ENCODE data around the gene TRERF1.

Gene TRERF1

DNA sequence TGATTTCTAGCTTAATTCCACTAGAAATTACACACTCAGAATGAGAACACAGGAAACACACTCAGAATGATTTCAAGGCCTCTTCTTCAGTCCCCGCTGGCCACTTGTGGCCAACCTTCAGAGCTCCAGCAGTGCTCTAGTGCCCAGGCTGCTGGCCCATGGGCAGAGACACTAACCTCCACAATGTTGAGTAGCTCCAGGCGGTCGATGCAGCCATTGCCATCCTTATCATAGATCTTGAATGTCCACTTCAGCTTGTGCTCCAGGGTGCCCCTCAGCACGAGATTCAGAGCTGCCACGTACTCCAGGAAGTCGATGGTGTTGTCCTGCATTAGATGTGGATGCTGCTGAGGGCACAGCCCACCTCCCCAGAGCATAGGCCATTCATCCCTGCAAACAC, 263.3 kb downstream of the TRERF1 start:
- TF ChIP-seq, protein P1, sequence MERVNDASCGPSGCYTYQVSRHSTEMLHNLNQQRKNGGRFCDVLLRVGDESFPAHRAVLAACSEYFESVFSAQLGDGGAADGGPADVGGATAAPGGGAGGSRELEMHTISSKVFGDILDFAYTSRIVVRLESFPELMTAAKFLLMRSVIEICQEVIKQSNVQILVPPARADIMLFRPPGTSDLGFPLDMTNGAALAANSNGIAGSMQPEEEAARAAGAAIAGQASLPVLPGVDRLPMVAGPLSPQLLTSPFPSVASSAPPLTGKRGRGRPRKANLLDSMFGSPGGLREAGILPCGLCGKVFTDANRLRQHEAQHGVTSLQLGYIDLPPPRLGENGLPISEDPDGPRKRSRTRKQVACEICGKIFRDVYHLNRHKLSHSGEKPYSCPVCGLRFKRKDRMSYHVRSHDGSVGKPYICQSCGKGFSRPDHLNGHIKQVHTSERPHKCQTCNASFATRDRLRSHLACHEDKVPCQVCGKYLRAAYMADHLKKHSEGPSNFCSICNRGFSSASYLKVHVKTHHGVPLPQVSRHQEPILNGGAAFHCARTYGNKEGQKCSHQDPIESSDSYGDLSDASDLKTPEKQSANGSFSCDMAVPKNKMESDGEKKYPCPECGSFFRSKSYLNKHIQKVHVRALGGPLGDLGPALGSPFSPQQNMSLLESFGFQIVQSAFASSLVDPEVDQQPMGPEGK (CRISPR knock-in tag; IDR thresholded peaks at IDR 0.05; ENCODE audit: borderline replicate concordance) = no peak
- TF ChIP-seq, protein P2, sequence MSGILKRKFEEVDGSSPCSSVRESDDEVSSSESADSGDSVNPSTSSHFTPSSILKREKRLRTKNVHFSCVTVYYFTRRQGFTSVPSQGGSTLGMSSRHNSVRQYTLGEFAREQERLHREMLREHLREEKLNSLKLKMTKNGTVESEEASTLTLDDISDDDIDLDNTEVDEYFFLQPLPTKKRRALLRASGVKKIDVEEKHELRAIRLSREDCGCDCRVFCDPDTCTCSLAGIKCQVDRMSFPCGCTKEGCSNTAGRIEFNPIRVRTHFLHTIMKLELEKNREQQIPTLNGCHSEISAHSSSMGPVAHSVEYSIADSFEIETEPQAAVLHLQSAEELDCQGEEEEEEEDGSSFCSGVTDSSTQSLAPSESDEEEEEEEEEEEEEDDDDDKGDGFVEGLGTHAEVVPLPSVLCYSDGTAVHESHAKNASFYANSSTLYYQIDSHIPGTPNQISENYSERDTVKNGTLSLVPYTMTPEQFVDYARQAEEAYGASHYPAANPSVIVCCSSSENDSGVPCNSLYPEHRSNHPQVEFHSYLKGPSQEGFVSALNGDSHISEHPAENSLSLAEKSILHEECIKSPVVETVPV (CRISPR knock-in tag; IDR thresholded peaks at IDR 0.05) = no peak
- TF ChIP-seq BACH2 (CRISPR knock-in tag; IDR thresholded peaks at IDR 0.05; ENCODE audit: borderline replicate concordance) (no peak), OSR1 (CRISPR knock-in tag; IDR thresholded peaks at IDR 0.05) (no peak), RARB (CRISPR knock-in tag; IDR thresholded peaks at IDR 0.05) (no peak), GLIS3 (CRISPR knock-in tag; IDR thresholded peaks at IDR 0.05) (no peak), TCF4 (CRISPR knock-in tag; IDR thresholded peaks at IDR 0.05; ENCODE audit: borderline replicate concordance) (no peak)
- TF ChIP-seq, protein P3, sequence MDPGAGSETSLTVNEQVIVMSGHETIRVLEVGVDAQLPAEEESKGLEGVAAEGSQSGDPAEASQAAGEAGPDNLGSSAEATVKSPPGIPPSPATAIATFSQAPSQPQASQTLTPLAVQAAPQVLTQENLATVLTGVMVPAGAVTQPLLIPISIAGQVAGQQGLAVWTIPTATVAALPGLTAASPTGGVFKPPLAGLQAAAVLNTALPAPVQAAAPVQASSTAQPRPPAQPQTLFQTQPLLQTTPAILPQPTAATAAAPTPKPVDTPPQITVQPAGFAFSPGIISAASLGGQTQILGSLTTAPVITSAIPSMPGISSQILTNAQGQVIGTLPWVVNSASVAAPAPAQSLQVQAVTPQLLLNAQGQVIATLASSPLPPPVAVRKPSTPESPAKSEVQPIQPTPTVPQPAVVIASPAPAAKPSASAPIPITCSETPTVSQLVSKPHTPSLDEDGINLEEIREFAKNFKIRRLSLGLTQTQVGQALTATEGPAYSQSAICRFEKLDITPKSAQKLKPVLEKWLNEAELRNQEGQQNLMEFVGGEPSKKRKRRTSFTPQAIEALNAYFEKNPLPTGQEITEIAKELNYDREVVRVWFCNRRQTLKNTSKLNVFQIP (CRISPR knock-in tag; IDR thresholded peaks at IDR 0.05; ENCODE audit: borderline replicate concordance, low read depth) = no peak
- ATAC-seq = no peak

DNA sequence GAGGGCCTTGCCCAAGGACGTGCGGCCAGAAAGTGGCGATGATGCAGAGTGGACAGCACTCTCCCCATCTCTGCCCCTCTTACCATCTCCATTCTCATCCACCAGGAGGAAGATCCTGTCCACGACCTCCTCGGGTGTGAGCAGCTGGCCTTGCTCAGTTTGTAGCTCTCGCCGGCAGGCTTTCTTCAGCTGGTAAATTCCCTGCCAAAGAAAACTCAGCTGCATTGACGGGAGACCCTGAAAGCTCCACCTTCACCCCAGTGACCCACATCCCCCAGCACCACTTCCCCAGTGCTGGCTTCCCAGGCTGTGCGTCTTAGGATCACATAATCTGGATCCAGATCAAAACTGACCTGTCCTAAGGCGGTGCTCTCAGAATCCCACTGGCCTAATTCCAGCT, 266.1 kb downstream of the TRERF1 start:
- no peak for ATAC-seq
- TF ChIP-seq TCF4 (CRISPR knock-in tag; IDR thresholded peaks at IDR 0.05; ENCODE audit: borderline replicate concordance) = no peak
- no peak for TF ChIP-seq SNAI2 (CRISPR knock-in tag; IDR thresholded peaks at IDR 0.05)
- TF ChIP-seq, protein P2 (CRISPR knock-in tag; IDR thresholded peaks at IDR 0.05) = no peak
- TF ChIP-seq ZFP30 (CRISPR knock-in tag; IDR thresholded peaks at IDR 0.05) = no peak
- no peak for TF ChIP-seq ZC3H10 (CRISPR knock-in tag; IDR thresholded peaks at IDR 0.05)
- TF ChIP-seq ESRRG (CRISPR knock-in tag; IDR thresholded peaks at IDR 0.05) = no peak
- no peak for TF ChIP-seq ZFP3 (CRISPR knock-in tag; IDR thresholded peaks at IDR 0.05)
- no peak for TF ChIP-seq ISL1 (CRISPR knock-in tag; IDR thresholded peaks at IDR 0.05)
- no peak for TF ChIP-seq GLIS3 (CRISPR knock-in tag; IDR thresholded peaks at IDR 0.05)
- no peak for TF ChIP-seq ZNF70 (CRISPR knock-in tag; IDR thresholded peaks at IDR 0.05)
- TF ChIP-seq ARNTL (CRISPR knock-in tag; IDR thresholded peaks at IDR 0.05; ENCODE audit: borderline replicate concordance, low read depth) = no peak
- TF ChIP-seq, protein P4, sequence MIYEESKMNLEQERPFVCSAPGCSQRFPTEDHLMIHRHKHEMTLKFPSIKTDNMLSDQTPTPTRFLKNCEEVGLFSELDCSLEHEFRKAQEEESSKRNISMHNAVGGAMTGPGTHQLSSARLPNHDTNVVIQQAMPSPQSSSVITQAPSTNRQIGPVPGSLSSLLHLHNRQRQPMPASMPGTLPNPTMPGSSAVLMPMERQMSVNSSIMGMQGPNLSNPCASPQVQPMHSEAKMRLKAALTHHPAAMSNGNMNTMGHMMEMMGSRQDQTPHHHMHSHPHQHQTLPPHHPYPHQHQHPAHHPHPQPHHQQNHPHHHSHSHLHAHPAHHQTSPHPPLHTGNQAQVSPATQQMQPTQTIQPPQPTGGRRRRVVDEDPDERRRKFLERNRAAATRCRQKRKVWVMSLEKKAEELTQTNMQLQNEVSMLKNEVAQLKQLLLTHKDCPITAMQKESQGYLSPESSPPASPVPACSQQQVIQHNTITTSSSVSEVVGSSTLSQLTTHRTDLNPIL (CRISPR knock-in tag; IDR thresholded peaks at IDR 0.05; ENCODE audit: low read depth) = no peak
- TF ChIP-seq OSR1 (CRISPR knock-in tag; IDR thresholded peaks at IDR 0.05) = no peak
- no peak for TF ChIP-seq ZNF8 (CRISPR knock-in tag; IDR thresholded peaks at IDR 0.05)
- no peak for TF ChIP-seq ZNF565 (CRISPR knock-in tag; conservative IDR thresholded peaks at IDR 0.05; ENCODE audit: low read depth)

DNA sequence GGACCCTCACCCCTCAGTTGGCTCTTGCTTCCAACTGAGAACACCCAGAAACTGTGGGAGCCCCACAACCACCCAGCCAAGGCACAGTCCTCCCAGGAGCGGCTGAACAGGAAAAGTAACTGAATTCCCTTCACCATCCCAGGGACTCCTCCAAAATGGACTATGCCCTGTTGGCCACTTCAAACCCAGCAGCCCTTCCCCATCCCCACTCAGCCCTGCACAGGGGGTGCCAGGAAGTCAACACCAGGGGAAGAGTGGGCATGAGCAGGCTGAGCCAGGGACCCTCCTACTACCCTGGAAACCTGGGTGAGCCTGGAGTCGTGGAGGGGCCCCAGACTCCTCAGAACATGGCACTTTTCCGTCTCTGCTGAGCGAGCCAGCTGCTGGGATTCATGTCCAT, 267.3 kb downstream of the TRERF1 start:
- no peak for ATAC-seq
- TF ChIP-seq ARNTL (CRISPR knock-in tag; IDR thresholded peaks at IDR 0.05; ENCODE audit: borderline replicate concordance, low read depth) (no peak), TOX (CRISPR knock-in tag; IDR thresholded peaks at IDR 0.05; ENCODE audit: borderline replicate concordance) (no peak), ZNF565 (CRISPR knock-in tag; conservative IDR thresholded peaks at IDR 0.05; ENCODE audit: low read depth) (no peak), OSR1 (CRISPR knock-in tag; IDR thresholded peaks at IDR 0.05) (no peak), ZNF70 (CRISPR knock-in tag; IDR thresholded peaks at IDR 0.05) (no peak), ISL1 (CRISPR knock-in tag; IDR thresholded peaks at IDR 0.05) (no peak), SNAI2 (CRISPR knock-in tag; IDR thresholded peaks at IDR 0.05) (no peak), CSDC2 (CRISPR knock-in tag; IDR thresholded peaks at IDR 0.05) (no peak)
- TF ChIP-seq, protein P3 (CRISPR knock-in tag; IDR thresholded peaks at IDR 0.05; ENCODE audit: borderline replicate concordance, low read depth) = no peak
- TF ChIP-seq, protein P5, sequence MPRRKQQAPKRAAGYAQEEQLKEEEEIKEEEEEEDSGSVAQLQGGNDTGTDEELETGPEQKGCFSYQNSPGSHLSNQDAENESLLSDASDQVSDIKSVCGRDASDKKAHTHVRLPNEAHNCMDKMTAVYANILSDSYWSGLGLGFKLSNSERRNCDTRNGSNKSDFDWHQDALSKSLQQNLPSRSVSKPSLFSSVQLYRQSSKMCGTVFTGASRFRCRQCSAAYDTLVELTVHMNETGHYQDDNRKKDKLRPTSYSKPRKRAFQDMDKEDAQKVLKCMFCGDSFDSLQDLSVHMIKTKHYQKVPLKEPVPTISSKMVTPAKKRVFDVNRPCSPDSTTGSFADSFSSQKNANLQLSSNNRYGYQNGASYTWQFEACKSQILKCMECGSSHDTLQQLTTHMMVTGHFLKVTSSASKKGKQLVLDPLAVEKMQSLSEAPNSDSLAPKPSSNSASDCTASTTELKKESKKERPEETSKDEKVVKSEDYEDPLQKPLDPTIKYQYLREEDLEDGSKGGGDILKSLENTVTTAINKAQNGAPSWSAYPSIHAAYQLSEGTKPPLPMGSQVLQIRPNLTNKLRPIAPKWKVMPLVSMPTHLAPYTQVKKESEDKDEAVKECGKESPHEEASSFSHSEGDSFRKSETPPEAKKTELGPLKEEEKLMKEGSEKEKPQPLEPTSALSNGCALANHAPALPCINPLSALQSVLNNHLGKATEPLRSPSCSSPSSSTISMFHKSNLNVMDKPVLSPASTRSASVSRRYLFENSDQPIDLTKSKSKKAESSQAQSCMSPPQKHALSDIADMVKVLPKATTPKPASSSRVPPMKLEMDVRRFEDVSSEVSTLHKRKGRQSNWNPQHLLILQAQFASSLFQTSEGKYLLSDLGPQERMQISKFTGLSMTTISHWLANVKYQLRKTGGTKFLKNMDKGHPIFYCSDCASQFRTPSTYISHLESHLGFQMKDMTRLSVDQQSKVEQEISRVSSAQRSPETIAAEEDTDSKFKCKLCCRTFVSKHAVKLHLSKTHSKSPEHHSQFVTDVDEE (CRISPR knock-in tag; IDR thresholded peaks at IDR 0.05) = no peak
- TF ChIP-seq, protein P4 (CRISPR knock-in tag; IDR thresholded peaks at IDR 0.05; ENCODE audit: low read depth) = no peak
- TF ChIP-seq, protein P2 (CRISPR knock-in tag; IDR thresholded peaks at IDR 0.05) = no peak
